ENCODE data around the gene HIGD1A.

The HIGD1A gene

DNA sequence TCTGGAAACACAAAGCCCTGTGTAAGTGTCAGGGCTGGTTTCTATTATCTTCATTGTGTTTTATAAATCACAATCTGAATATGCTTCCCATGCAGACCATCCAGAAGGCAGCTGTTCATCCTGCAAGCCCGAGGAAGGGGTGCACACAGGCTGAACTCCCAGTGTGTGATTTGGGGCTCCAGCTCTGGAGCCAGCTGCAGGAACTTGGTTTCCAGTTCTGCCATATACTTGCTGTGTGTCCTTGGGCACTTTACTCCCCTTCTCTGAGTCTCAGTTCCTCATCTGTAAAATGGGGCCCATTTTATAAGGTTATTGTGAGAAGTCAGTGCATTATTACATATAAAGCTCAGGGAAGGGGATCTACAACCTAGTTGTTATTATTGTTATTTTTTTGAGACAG, 48.8 kb upstream of the HIGD1A start (continued):
- TF ChIP-seq, protein P1, sequence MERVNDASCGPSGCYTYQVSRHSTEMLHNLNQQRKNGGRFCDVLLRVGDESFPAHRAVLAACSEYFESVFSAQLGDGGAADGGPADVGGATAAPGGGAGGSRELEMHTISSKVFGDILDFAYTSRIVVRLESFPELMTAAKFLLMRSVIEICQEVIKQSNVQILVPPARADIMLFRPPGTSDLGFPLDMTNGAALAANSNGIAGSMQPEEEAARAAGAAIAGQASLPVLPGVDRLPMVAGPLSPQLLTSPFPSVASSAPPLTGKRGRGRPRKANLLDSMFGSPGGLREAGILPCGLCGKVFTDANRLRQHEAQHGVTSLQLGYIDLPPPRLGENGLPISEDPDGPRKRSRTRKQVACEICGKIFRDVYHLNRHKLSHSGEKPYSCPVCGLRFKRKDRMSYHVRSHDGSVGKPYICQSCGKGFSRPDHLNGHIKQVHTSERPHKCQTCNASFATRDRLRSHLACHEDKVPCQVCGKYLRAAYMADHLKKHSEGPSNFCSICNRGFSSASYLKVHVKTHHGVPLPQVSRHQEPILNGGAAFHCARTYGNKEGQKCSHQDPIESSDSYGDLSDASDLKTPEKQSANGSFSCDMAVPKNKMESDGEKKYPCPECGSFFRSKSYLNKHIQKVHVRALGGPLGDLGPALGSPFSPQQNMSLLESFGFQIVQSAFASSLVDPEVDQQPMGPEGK (CRISPR knock-in tag; IDR thresholded peaks at IDR 0.05; ENCODE audit: borderline replicate concordance): no peak
- TF ChIP-seq TOX (CRISPR knock-in tag; IDR thresholded peaks at IDR 0.05; ENCODE audit: borderline replicate concordance): no peak

DNA sequence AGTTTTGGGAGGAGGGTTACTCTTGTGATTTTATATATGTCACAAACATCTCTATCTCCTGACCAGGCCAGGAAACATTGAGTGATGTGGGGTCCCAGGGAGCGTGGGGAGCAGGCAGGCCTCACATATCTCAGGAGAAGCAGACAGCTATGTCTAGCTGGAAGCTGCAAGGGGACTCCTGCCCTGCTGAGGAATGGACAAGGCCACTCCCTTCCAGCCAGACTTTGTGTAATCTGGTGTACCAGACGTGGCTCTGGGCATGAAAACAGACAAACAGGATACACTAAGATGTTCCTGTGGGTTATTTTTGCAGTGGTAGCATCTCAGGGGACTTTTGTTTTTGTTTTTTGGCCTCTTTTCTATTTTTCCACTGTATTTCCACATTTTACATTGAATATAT, 48.2 kb upstream of the HIGD1A start:
- TF ChIP-seq ZNF565 (CRISPR knock-in tag; conservative IDR thresholded peaks at IDR 0.05; ENCODE audit: low read depth): no peak
- ATAC-seq: peak; percentile 36; the same call in 2 of the 3 replicates

DNA sequence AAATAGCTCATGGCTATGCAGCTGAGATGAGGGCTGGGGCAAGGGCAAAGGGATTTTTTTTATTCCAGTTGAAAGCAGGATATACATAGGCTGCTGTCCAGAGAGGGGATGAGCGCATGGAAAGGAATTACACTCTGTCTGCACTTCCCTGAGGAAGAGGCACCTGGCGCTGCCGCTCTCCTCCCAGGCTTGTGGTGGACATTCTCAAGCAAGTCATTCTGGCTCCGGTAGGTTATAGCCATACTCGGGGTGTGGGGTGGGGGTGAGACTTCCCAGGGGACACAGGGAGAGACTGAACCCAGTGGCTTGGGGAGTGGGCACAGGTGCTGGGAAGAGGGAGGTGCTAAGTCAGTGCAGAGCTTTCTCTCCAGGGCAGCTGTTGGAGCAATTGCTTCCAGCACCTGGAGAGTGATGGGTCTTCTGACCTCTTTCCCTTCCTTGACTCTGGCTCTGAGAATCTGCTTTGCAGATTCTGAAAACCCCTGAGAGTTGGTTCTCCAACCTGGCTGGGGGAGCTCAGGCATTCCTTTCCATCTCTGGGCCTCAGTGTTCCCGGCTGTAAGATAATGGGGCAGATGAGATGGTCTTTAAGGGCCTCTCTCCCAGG, 47.0 kb upstream of the HIGD1A start:
- ATAC-seq: no peak; the same call in 2 of the 3 replicates

DNA sequence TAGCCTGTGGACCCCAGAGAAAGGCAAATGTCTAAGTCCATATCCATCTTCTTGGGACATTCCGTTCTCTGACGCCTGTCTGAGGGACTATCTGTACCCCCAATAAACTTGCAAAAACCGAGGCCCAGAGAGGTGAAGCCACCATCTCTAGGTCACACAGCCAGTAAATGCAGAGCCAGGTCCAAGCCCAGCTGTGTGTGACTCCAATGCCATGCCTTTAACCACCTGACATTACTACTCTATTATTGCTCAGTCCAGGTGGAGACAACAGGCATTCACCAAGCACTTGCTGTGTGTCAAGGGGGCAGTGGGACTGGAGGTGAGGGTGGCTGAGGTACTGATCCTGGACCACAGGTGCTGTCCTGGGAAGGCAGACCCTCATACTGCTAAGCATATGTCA, 46.0 kb upstream of the HIGD1A start:
- ATAC-seq: no peak
- TF ChIP-seq OSR1 (CRISPR knock-in tag; IDR thresholded peaks at IDR 0.05): no peak
- no peak for TF ChIP-seq ZFP3 (CRISPR knock-in tag; IDR thresholded peaks at IDR 0.05)
- TF ChIP-seq, protein P2, sequence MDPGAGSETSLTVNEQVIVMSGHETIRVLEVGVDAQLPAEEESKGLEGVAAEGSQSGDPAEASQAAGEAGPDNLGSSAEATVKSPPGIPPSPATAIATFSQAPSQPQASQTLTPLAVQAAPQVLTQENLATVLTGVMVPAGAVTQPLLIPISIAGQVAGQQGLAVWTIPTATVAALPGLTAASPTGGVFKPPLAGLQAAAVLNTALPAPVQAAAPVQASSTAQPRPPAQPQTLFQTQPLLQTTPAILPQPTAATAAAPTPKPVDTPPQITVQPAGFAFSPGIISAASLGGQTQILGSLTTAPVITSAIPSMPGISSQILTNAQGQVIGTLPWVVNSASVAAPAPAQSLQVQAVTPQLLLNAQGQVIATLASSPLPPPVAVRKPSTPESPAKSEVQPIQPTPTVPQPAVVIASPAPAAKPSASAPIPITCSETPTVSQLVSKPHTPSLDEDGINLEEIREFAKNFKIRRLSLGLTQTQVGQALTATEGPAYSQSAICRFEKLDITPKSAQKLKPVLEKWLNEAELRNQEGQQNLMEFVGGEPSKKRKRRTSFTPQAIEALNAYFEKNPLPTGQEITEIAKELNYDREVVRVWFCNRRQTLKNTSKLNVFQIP (CRISPR knock-in tag; IDR thresholded peaks at IDR 0.05; ENCODE audit: borderline replicate concordance, low read depth): no peak
- TF ChIP-seq RARB (CRISPR knock-in tag; IDR thresholded peaks at IDR 0.05): no peak
- no peak for TF ChIP-seq PPARA (CRISPR knock-in tag; IDR thresholded peaks at IDR 0.05; ENCODE audit: borderline replicate concordance)
- TF ChIP-seq ZC3H10 (CRISPR knock-in tag; IDR thresholded peaks at IDR 0.05): no peak
- no peak for TF ChIP-seq ESRRG (CRISPR knock-in tag; IDR thresholded peaks at IDR 0.05)
- TF ChIP-seq, protein P3, sequence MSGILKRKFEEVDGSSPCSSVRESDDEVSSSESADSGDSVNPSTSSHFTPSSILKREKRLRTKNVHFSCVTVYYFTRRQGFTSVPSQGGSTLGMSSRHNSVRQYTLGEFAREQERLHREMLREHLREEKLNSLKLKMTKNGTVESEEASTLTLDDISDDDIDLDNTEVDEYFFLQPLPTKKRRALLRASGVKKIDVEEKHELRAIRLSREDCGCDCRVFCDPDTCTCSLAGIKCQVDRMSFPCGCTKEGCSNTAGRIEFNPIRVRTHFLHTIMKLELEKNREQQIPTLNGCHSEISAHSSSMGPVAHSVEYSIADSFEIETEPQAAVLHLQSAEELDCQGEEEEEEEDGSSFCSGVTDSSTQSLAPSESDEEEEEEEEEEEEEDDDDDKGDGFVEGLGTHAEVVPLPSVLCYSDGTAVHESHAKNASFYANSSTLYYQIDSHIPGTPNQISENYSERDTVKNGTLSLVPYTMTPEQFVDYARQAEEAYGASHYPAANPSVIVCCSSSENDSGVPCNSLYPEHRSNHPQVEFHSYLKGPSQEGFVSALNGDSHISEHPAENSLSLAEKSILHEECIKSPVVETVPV (CRISPR knock-in tag; IDR thresholded peaks at IDR 0.05): no peak
- TF ChIP-seq BACH2 (CRISPR knock-in tag; IDR thresholded peaks at IDR 0.05; ENCODE audit: borderline replicate concordance): no peak
- no peak for TF ChIP-seq TOX (CRISPR knock-in tag; IDR thresholded peaks at IDR 0.05; ENCODE audit: borderline replicate concordance)
- TF ChIP-seq, protein P4, sequence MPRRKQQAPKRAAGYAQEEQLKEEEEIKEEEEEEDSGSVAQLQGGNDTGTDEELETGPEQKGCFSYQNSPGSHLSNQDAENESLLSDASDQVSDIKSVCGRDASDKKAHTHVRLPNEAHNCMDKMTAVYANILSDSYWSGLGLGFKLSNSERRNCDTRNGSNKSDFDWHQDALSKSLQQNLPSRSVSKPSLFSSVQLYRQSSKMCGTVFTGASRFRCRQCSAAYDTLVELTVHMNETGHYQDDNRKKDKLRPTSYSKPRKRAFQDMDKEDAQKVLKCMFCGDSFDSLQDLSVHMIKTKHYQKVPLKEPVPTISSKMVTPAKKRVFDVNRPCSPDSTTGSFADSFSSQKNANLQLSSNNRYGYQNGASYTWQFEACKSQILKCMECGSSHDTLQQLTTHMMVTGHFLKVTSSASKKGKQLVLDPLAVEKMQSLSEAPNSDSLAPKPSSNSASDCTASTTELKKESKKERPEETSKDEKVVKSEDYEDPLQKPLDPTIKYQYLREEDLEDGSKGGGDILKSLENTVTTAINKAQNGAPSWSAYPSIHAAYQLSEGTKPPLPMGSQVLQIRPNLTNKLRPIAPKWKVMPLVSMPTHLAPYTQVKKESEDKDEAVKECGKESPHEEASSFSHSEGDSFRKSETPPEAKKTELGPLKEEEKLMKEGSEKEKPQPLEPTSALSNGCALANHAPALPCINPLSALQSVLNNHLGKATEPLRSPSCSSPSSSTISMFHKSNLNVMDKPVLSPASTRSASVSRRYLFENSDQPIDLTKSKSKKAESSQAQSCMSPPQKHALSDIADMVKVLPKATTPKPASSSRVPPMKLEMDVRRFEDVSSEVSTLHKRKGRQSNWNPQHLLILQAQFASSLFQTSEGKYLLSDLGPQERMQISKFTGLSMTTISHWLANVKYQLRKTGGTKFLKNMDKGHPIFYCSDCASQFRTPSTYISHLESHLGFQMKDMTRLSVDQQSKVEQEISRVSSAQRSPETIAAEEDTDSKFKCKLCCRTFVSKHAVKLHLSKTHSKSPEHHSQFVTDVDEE (CRISPR knock-in tag; IDR thresholded peaks at IDR 0.05): no peak
- TF ChIP-seq, protein P1 (CRISPR knock-in tag; IDR thresholded peaks at IDR 0.05; ENCODE audit: borderline replicate concordance): no peak
- TF ChIP-seq CSDC2 (CRISPR knock-in tag; IDR thresholded peaks at IDR 0.05): no peak
- no peak for TF ChIP-seq ZNF8 (CRISPR knock-in tag; IDR thresholded peaks at IDR 0.05)
- TF ChIP-seq SNAI2 (CRISPR knock-in tag; IDR thresholded peaks at IDR 0.05): no peak
- TF ChIP-seq ZNF70 (CRISPR knock-in tag; IDR thresholded peaks at IDR 0.05): no peak
- TF ChIP-seq, protein P5, sequence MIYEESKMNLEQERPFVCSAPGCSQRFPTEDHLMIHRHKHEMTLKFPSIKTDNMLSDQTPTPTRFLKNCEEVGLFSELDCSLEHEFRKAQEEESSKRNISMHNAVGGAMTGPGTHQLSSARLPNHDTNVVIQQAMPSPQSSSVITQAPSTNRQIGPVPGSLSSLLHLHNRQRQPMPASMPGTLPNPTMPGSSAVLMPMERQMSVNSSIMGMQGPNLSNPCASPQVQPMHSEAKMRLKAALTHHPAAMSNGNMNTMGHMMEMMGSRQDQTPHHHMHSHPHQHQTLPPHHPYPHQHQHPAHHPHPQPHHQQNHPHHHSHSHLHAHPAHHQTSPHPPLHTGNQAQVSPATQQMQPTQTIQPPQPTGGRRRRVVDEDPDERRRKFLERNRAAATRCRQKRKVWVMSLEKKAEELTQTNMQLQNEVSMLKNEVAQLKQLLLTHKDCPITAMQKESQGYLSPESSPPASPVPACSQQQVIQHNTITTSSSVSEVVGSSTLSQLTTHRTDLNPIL (CRISPR knock-in tag; IDR thresholded peaks at IDR 0.05; ENCODE audit: low read depth): no peak
- TF ChIP-seq ZNF565 (CRISPR knock-in tag; conservative IDR thresholded peaks at IDR 0.05; ENCODE audit: low read depth): no peak

More for the DNA sequence above, 47.0 kb upstream of the HIGD1A start:
- no peak for TF ChIP-seq ARNTL (CRISPR knock-in tag; IDR thresholded peaks at IDR 0.05; ENCODE audit: borderline replicate concordance, low read depth)
- TF ChIP-seq, protein P2 (CRISPR knock-in tag; IDR thresholded peaks at IDR 0.05; ENCODE audit: borderline replicate concordance, low read depth): no peak
- TF ChIP-seq ZNF8 (CRISPR knock-in tag; IDR thresholded peaks at IDR 0.05): no peak
- TF ChIP-seq TOX (CRISPR knock-in tag; IDR thresholded peaks at IDR 0.05; ENCODE audit: borderline replicate concordance): no peak
- TF ChIP-seq, protein P5 (CRISPR knock-in tag; IDR thresholded peaks at IDR 0.05; ENCODE audit: low read depth): no peak
